ENCODE data around the gene MXD1.

The MXD1 gene

GRCh38 chr2:69931832-69932595 is 17.1 kb downstream of the MXD1 start:
- no peak for DNase-seq
- in situ Hi-C loops (cut with HindIII; ENCODE audit: low pct_ligation_motif_present, low pct_unique_long_range_greater_than_20kb, low sequenced_read_pairs) = no loop called here

GRCh38 chr2:69932596-69932922 is 17.6 kb downstream of the MXD1 start:
- DNase-seq = no peak
- in situ Hi-C loops (cut with HindIII; ENCODE audit: low pct_ligation_motif_present, low pct_unique_long_range_greater_than_20kb, low sequenced_read_pairs) = no loop called here

- DNase-seq = no peak
- in situ Hi-C loops (cut with HindIII; ENCODE audit: low pct_ligation_motif_present, low pct_unique_long_range_greater_than_20kb, low sequenced_read_pairs) = no loop called here
These were observed 18.4 kb downstream of the MXD1 start for GRCh38 chr2:69933254-69933828.

GRCh38 chr2:69933839-69934613 is 19.1 kb downstream of the MXD1 start:
- peak; percentile 53 for DNase-seq
- in situ Hi-C loops (cut with HindIII; ENCODE audit: low pct_ligation_motif_present, low pct_unique_long_range_greater_than_20kb, low sequenced_read_pairs) = no loop called here

GRCh38 chr2:69934614-69934908 is 19.7 kb downstream of the MXD1 start:
- DNase-seq = no peak
- in situ Hi-C loops (cut with HindIII; ENCODE audit: low pct_ligation_motif_present, low pct_unique_long_range_greater_than_20kb, low sequenced_read_pairs) = no loop called here

GRCh38 chr2:69935011-69935410 is 20.1 kb downstream of the MXD1 start:
- in situ Hi-C loops (cut with HindIII; ENCODE audit: low pct_ligation_motif_present, low pct_unique_long_range_greater_than_20kb, low sequenced_read_pairs) = no loop called here
- DNase-seq = no peak

- in situ Hi-C loops (cut with HindIII; ENCODE audit: low pct_ligation_motif_present, low pct_unique_long_range_greater_than_20kb, low sequenced_read_pairs) = no loop called here
- no peak for DNase-seq
These were observed 22.0 kb downstream of the MXD1 start for GRCh38 chr2:69936906-69937305.

- in situ Hi-C loops (cut with HindIII; ENCODE audit: low pct_ligation_motif_present, low pct_unique_long_range_greater_than_20kb, low sequenced_read_pairs) = no loop called here
- no peak for DNase-seq
These were observed 23.1 kb downstream of the MXD1 start for GRCh38 chr2:69937968-69938367.

- in situ Hi-C loops (cut with HindIII; ENCODE audit: low pct_ligation_motif_present, low pct_unique_long_range_greater_than_20kb, low sequenced_read_pairs) = no loop called here
- DNase-seq = no peak
These were observed 24.8 kb downstream of the MXD1 start for GRCh38 chr2:69939722-69940121.

- in situ Hi-C loops (cut with HindIII; ENCODE audit: low pct_ligation_motif_present, low pct_unique_long_range_greater_than_20kb, low sequenced_read_pairs) = no loop called here
- DNase-seq = no peak
These were observed 25.8 kb downstream of the MXD1 start for GRCh38 chr2:69940691-69941090.

- DNase-seq = no peak
- in situ Hi-C loops (cut with HindIII; ENCODE audit: low pct_ligation_motif_present, low pct_unique_long_range_greater_than_20kb, low sequenced_read_pairs) = no loop called here
These were observed 28.3 kb downstream of the MXD1 start for GRCh38 chr2:69943000-69943842.

GRCh38 chr2:69943843-69944525 is 29.1 kb downstream of the MXD1 start:
- in situ Hi-C loops (cut with HindIII; ENCODE audit: low pct_ligation_motif_present, low pct_unique_long_range_greater_than_20kb, low sequenced_read_pairs) = no loop called here

GRCh38 chr2:69944756-69945155 is 29.8 kb downstream of the MXD1 start:
- in situ Hi-C loops (cut with HindIII; ENCODE audit: low pct_ligation_motif_present, low pct_unique_long_range_greater_than_20kb, low sequenced_read_pairs) = no loop called here
- DNase-seq = no peak

More at GRCh38 chr2:69943843-69944525, 29.1 kb downstream of the MXD1 start:
- DNase-seq = no peak

- in situ Hi-C loops (cut with HindIII; ENCODE audit: low pct_ligation_motif_present, low pct_unique_long_range_greater_than_20kb, low sequenced_read_pairs) = no loop called here
- no peak for DNase-seq
These were observed 30.5 kb downstream of the MXD1 start for GRCh38 chr2:69945441-69945840.

GRCh38 chr2:69945941-69946340 is 31.0 kb downstream of the MXD1 start:
- DNase-seq = no peak
- in situ Hi-C loops (cut with HindIII; ENCODE audit: low pct_ligation_motif_present, low pct_unique_long_range_greater_than_20kb, low sequenced_read_pairs) = no loop called here

- DNase-seq = peak; percentile 33
- in situ Hi-C loops (cut with HindIII; ENCODE audit: low pct_ligation_motif_present, low pct_unique_long_range_greater_than_20kb, low sequenced_read_pairs) = no loop called here
These were observed 31.7 kb downstream of the MXD1 start for GRCh38 chr2:69946351-69947324.

GRCh38 chr2:69947325-69947931 is 32.5 kb downstream of the MXD1 start:
- no peak for DNase-seq
- in situ Hi-C loops (cut with HindIII; ENCODE audit: low pct_ligation_motif_present, low pct_unique_long_range_greater_than_20kb, low sequenced_read_pairs) = no loop called here

Measured in ACHN (cell line).